Stimulated activated CD8-positive, alpha-beta memory T cell treated with anti-CD3 and anti-CD28 coated beads, Interleukin-4, amount 100 ng/mL, for 4 hours (primary cell): ENCODE measurements around the gene OSM.

Source experiments
- DNase-seq, 2 donors: peaks; one replicate each; pipeline ENCODE4 v3.0.0-alpha.2; 2020; ENCODE audit warnings: low read depth in 2 of 2, low spot score in 1 of 2

Gene OSM

GRCh38 chr22:30265131-30265720 lies 1.4 kb downstream of the OSM start:
- DNase-seq: no peak

- DNase-seq: no peak
Observed at GRCh38 chr22:30263883-30264282, 2.8 kb downstream of the OSM start.

- DNase-seq: peak; percentile 60 to 78
Observed at GRCh38 chr22:30262917-30263741, 3.5 kb downstream of the OSM start.

- no peak for DNase-seq
Observed at GRCh38 chr22:30262112-30262511, 4.5 kb downstream of the OSM start.

GRCh38 chr22:30261134-30261533 lies 5.5 kb downstream of the OSM start:
- DNase-seq: no peak

- DNase-seq: no peak
Observed at GRCh38 chr22:30260682-30261081, 6.0 kb downstream of the OSM start.

GRCh38 chr22:30260276-30260675 lies 6.4 kb downstream of the OSM start:
- DNase-seq: no peak

- no peak for DNase-seq
Observed at GRCh38 chr22:30254314-30254713, 12.3 kb downstream of the OSM start.

- DNase-seq: no peak
Observed at GRCh38 chr22:30253205-30253852, 13.3 kb downstream of the OSM start.

GRCh38 chr22:30252411-30253204 lies 14.0 kb downstream of the OSM start:
- no peak for DNase-seq

GRCh38 chr22:30251711-30252110 lies 14.9 kb downstream of the OSM start:
- DNase-seq: no peak

GRCh38 chr22:30250661-30251267 lies 15.9 kb downstream of the OSM start:
- no peak for DNase-seq

GRCh38 chr22:30250039-30250565 lies 16.5 kb downstream of the OSM start:
- DNase-seq: no peak

- no peak for DNase-seq
Observed at GRCh38 chr22:30249049-30250038, 17.3 kb downstream of the OSM start.

GRCh38 chr22:30248484-30248883 lies 18.2 kb downstream of the OSM start:
- no peak for DNase-seq

- no peak for DNase-seq
Observed at GRCh38 chr22:30247974-30248373, 18.7 kb downstream of the OSM start.

GRCh38 chr22:30247561-30247960 lies 19.1 kb downstream of the OSM start:
- DNase-seq: no peak

GRCh38 chr22:30246814-30247376 lies 19.8 kb downstream of the OSM start:
- DNase-seq: no peak
